ENCODE measurements around the gene NOG.

DNA sequence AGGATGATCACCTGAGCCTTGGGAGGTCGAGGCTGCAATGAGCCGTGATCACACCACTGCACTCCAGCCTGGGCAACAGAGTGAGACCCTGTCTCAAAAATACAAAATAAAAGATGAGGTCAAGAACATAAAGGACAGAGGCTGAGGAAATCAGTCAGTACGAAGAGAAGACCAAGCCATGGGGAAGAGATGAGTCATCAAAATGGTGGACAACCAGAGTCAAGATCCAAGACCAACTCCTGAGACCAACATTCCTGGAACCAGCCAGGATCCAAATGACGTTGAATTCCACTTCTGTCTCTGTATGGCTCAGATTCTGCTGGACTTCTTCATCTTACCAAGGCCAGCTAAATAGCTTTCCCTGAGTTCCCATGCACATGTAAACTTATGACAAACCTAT is 44.8 kb upstream of the NOG start:
- TF ChIP-seq EP300 (IDR thresholded peaks at IDR 0.05): no peak
- TF ChIP-seq, protein P1, sequence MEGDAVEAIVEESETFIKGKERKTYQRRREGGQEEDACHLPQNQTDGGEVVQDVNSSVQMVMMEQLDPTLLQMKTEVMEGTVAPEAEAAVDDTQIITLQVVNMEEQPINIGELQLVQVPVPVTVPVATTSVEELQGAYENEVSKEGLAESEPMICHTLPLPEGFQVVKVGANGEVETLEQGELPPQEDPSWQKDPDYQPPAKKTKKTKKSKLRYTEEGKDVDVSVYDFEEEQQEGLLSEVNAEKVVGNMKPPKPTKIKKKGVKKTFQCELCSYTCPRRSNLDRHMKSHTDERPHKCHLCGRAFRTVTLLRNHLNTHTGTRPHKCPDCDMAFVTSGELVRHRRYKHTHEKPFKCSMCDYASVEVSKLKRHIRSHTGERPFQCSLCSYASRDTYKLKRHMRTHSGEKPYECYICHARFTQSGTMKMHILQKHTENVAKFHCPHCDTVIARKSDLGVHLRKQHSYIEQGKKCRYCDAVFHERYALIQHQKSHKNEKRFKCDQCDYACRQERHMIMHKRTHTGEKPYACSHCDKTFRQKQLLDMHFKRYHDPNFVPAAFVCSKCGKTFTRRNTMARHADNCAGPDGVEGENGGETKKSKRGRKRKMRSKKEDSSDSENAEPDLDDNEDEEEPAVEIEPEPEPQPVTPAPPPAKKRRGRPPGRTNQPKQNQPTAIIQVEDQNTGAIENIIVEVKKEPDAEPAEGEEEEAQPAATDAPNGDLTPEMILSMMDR (IDR thresholded peaks at IDR 0.05): no peak
- no peak for TF ChIP-seq POLR2A (IDR thresholded peaks at IDR 0.05)

Measured in suprapubic skin (tissue), 3 donors.